ENCODE results near the gene ZNF530. TPM values are rescaled to one million over a fixed set of nuclear protein-coding genes. Genes with fewer than 3 reads are reported as not detected.

The ZNF530 gene
- total and polyA plus RNA-seq, 2 donors (not counting 1 experiment from before 2014, with no cell fraction given), result 4.3 to 11.2 TPM

DNA sequence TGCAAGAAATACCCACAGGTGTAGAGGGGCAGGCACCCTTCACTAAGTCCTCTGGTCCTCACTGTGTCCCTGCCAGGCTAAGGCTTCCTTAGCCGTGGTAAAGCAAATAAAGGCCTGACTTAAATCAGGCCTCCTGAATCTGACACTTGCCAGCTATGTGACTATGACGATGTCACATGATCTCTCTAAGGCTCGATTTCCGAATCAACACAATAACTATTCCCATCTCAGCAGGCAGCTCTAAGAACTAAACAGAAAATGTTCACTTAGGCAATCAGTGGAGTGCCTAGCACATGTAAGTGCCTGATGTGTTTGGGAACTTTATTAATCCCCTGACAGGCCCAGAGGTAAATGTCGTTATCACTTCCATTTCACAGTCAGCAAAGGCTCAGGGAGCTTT, 42.0 kb upstream of the ZNF530 start:
- peaks cover 5% of the 10 kb centered on the region for H4K20me1 ChIP-seq (ENCODE audit: control insufficient read depth, insufficient read depth, low read length, poor library complexity, severe bottlenecking)
- H3K27ac Mint-ChIP-seq, result no peak overlapping the region
- ChIA-PET CTCF (no interaction called here), POLR2A (no interaction called here)
- TF ChIP-seq, protein P1, sequence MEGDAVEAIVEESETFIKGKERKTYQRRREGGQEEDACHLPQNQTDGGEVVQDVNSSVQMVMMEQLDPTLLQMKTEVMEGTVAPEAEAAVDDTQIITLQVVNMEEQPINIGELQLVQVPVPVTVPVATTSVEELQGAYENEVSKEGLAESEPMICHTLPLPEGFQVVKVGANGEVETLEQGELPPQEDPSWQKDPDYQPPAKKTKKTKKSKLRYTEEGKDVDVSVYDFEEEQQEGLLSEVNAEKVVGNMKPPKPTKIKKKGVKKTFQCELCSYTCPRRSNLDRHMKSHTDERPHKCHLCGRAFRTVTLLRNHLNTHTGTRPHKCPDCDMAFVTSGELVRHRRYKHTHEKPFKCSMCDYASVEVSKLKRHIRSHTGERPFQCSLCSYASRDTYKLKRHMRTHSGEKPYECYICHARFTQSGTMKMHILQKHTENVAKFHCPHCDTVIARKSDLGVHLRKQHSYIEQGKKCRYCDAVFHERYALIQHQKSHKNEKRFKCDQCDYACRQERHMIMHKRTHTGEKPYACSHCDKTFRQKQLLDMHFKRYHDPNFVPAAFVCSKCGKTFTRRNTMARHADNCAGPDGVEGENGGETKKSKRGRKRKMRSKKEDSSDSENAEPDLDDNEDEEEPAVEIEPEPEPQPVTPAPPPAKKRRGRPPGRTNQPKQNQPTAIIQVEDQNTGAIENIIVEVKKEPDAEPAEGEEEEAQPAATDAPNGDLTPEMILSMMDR (IDR thresholded peaks at IDR 0.05), result no peak
- no peak for TF ChIP-seq EZH2 (IDR thresholded peaks at IDR 0.05; ENCODE audit: borderline replicate concordance, insufficient read depth, low read depth, low read length, poor library complexity, severe bottlenecking)
- peaks cover 0 to 4% (median 0%) of the 10 kb centered on the region in 4 experiments for H3K27me3 ChIP-seq (replicated peaks in 1 of 4; ENCODE audit: control extremely low read depth in 1 of 4, control insufficient read depth in 3 of 4, insufficient read depth in 4 of 4, low read length in 3 of 4)
- H3K9ac ChIP-seq (ENCODE audit: low read length), result no peak overlapping the region
- H3K9me3 Mint-ChIP-seq (ENCODE audit: insufficient read depth), result peaks cover 2% of the 10 kb centered on the region
- H3K4me1 ChIP-seq (ENCODE audit: control insufficient read depth in 2 of 2, insufficient read depth in 2 of 2, low read length in 2 of 2), result peaks cover 19 to 21% of the 10 kb centered on the region in 2 donors
- peaks cover 30% of the 10 kb centered on the region for H3K4me1 Mint-ChIP-seq
- 100% methylated on average over 1 of the region's 5 CpGs for WGBS (ENCODE audit: insufficient coverage)
- H3K9me3 ChIP-seq (ENCODE audit: control extremely low read depth in 1 of 3, control insufficient read depth in 2 of 3, insufficient read depth in 1 of 3, low read length in 2 of 3), result peaks cover 5 to 20% (median 9%) of the 10 kb centered on the region in 3 donors
- H3K36me3 ChIP-seq (replicated peaks in 1 of 2; ENCODE audit: control extremely low read depth in 1 of 2, control insufficient read depth in 1 of 2, extremely low read depth in 1 of 2, insufficient read depth in 2 of 2, low read length in 1 of 2), result peaks cover 4 to 22% of the 10 kb centered on the region in 2 experiments
- peaks cover 8% of the 10 kb centered on the region for H3K27me3 Mint-ChIP-seq
- peaks cover 45% of the 10 kb centered on the region for H3K79me2 ChIP-seq (ENCODE audit: control insufficient read depth, insufficient read depth, low read length)
- intact Hi-C loops (cut with micrococcal nuclease), result loop anchor here (2.0 kb wide), 1 partner anchor 75 kb away; the partner anchor contains the start of gene ZNF211
- no peak overlapping the region for H3K27ac ChIP-seq (ENCODE audit: low read length in 2 of 2)
- DNase-seq (no peak), ATAC-seq (ENCODE audit: low read depth) (no peak)
- no peak overlapping the region for H2AFZ ChIP-seq (ENCODE audit: insufficient read depth, low read depth, low read length, poor library complexity, severe bottlenecking)
- H3K4me3 ChIP-seq (ENCODE audit: control extremely low read depth in 1 of 5, extremely low read depth in 1 of 5, insufficient read depth in 1 of 5, low read depth in 2 of 5, low read length in 4 of 5), result no peak overlapping the region
- H3K4me3 Mint-ChIP-seq, result peak overlapping the region; percentile 94
- H3K4me2 ChIP-seq (replicated peaks; ENCODE audit: low read depth, low read length, poor library complexity, severe bottlenecking), result no peak overlapping the region

DNA sequence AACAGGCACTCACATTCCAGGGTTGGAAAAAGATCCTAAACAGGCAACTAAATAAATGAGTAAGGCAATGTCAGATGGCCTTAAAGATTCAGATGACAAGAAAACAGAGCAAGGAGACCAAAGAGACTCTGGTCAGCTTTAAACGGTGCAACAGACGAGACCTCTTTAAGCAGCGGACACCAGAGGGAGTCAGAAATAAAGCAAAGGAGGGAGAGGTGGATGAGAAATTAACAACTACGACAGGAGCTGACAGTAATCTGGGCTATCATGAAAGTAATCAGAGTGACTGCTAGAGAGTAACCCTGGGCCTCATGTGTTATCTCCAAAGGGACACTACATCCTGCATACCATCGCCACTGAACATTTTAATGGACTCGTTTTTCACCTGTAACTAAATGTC, 41.2 kb upstream of the ZNF530 start:
- DNase-seq (no peak), ATAC-seq (ENCODE audit: low read depth) (no peak)
- intact Hi-C loops (cut with micrococcal nuclease), result loop anchor here (2.0 kb wide), 1 partner anchor 74 kb away; the partner anchor contains the start of gene ZNF211
- Histone ChIP-seq H3K27me3 (replicated peaks in 1 of 4; ENCODE audit: control extremely low read depth in 1 of 4, control insufficient read depth in 3 of 4, insufficient read depth in 4 of 4, low read length in 3 of 4) (peaks cover 0 to 4% (median 2%) of the 10 kb centered on the region in 4 experiments), H4K20me1 (ENCODE audit: control insufficient read depth, insufficient read depth, low read length, poor library complexity, severe bottlenecking) (peaks cover 5% of the 10 kb centered on the region), H3K4me2 (replicated peaks; ENCODE audit: low read depth, low read length, poor library complexity, severe bottlenecking) (peak overlapping the region; percentile 92), H3K36me3 (replicated peaks in 1 of 2; ENCODE audit: control extremely low read depth in 1 of 2, control insufficient read depth in 1 of 2, extremely low read depth in 1 of 2, insufficient read depth in 2 of 2, low read length in 1 of 2) (peaks cover 4 to 18% of the 10 kb centered on the region in 2 experiments), H3K4me3 (ENCODE audit: control extremely low read depth in 1 of 5, extremely low read depth in 1 of 5, insufficient read depth in 1 of 5, low read depth in 2 of 5, low read length in 4 of 5) (peak overlapping the region in 3 of 5 experiments; percentile 92 to 98 (median 96)), H3K79me2 (ENCODE audit: control insufficient read depth, insufficient read depth, low read length) (peaks cover 43% of the 10 kb centered on the region), H3K9ac (ENCODE audit: low read length) (peak overlapping the region; percentile 94), H3K27ac (ENCODE audit: low read length in 2 of 2) (no peak overlapping the region), H2AFZ (ENCODE audit: insufficient read depth, low read depth, low read length, poor library complexity, severe bottlenecking) (peak overlapping the region; percentile 99), H3K4me1 (ENCODE audit: control insufficient read depth in 2 of 2, insufficient read depth in 2 of 2, low read length in 2 of 2) (peaks cover 19 to 21% of the 10 kb centered on the region in 2 donors), H3K9me3 (ENCODE audit: control extremely low read depth in 1 of 3, control insufficient read depth in 2 of 3, insufficient read depth in 1 of 3, low read length in 2 of 3) (peaks cover 8 to 22% (median 15%) of the 10 kb centered on the region in 3 donors)
- CTCF ChIA-PET, result interaction anchor here (1.1 kb wide), 1 partner anchor 74 kb away, joined by 3 read pairs; the partner anchor contains the start of gene ZNF211
- Mint-ChIP-seq H3K9me3 (ENCODE audit: insufficient read depth) (peaks cover 4% of the 10 kb centered on the region), H3K27ac (peak overlapping the region; percentile 42), H3K4me3 (peak overlapping the region; percentile 94), H3K27me3 (peaks cover 10% of the 10 kb centered on the region), H3K4me1 (peaks cover 30% of the 10 kb centered on the region)
- 59% methylated on average over 6 of the region's 6 CpGs for WGBS (ENCODE audit: insufficient coverage)
- TF ChIP-seq, protein P1 (IDR thresholded peaks at IDR 0.05), result no peak
- no peak for TF ChIP-seq EZH2 (IDR thresholded peaks at IDR 0.05; ENCODE audit: borderline replicate concordance, insufficient read depth, low read depth, low read length, poor library complexity, severe bottlenecking)
- POLR2A ChIA-PET, result no interaction called here
